ENCODE data around the gene CDK6.

DNA sequence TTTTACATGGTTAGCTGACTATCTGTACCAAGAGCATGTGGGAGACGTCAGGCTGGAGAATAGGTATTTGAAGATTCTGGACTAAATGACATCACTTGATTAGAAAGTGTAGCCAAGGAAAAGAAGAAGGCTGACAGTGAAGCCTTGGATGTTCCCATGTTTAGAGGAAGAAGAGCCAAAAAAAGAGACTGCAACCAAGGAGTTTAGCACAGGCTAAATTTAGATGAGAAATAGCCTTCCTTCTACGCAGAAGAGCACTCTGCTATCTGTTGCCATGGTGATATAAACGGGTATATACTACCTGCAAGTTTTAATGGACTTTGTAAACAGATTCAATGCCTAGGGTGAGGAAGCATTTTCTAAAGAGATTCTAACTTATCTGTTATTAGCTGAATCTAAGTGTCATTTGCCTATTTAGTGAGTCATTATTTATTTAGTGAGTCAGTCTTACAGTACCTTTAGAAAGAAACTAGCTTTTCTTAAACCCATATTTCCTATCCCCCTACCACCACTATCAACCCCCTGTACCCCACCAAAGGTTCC is 69.8 kb downstream of the CDK6 start:
- TF ChIP-seq FOXM1 (IDR thresholded peaks at IDR 0.05; ENCODE audit: borderline replicate concordance) (no peak), HDGF (IDR thresholded peaks at IDR 0.05; ENCODE audit: borderline replicate concordance) (no peak), SP1 (IDR thresholded peaks at IDR 0.05) (no peak), FOXA1 (IDR thresholded peaks at IDR 0.05) (no peak), SUZ12 (IDR thresholded peaks at IDR 0.05) (no peak)
- TF ChIP-seq, protein P1, sequence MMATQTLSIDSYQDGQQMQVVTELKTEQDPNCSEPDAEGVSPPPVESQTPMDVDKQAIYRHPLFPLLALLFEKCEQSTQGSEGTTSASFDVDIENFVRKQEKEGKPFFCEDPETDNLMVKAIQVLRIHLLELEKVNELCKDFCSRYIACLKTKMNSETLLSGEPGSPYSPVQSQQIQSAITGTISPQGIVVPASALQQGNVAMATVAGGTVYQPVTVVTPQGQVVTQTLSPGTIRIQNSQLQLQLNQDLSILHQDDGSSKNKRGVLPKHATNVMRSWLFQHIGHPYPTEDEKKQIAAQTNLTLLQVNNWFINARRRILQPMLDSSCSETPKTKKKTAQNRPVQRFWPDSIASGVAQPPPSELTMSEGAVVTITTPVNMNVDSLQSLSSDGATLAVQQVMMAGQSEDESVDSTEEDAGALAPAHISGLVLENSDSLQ (IDR thresholded peaks at IDR 0.05) = no peak
